ENCODE measurements around the gene RAB25. TPM values are rescaled to one million over a fixed set of nuclear protein-coding genes. Genes with fewer than 3 reads are reported as not detected.
"Not testable (repeated sequence)": the region's sequence is repeated elsewhere in the genome, so short reads cannot be mapped to it uniquely, and the experiment has no call there.

Gene RAB25
- total RNA-seq, 3 donors from 2014 or later: 40.3 to 68.6 TPM; not detected in 1

- intact Hi-C loops (cut with DNase I; ENCODE audit: low total_unique reads): no loop called here
- H3K4me1 ChIP-seq: no peaks in the 10 kb centered on the region
- DNase-seq (ENCODE audit: low spot score in 2 of 2): no peak
- no peaks in the 10 kb centered on the region for H3K27me3 ChIP-seq
- no peak overlapping the region for H3K27ac ChIP-seq
- no peaks in the 10 kb centered on the region for H3K9me3 ChIP-seq
- H3K4me3 ChIP-seq: no peak overlapping the region
- TF ChIP-seq POLR2A (IDR thresholded peaks at IDR 0.05) (no peak), POLR2AphosphoS5 (IDR thresholded peaks at IDR 0.05) (no peak), CTCF (IDR thresholded peaks at IDR 0.05) (no peak)
- no peaks in the 10 kb centered on the region for H3K36me3 ChIP-seq
Observed at GRCh38 chr1:156026588-156026987, 34.4 kb upstream of the RAB25 start.

- Histone ChIP-seq H3K4me1 (no peaks in the 10 kb centered on the region), H3K4me3 (no peak overlapping the region), H3K36me3 (no peaks in the 10 kb centered on the region), H3K9me3 (no peaks in the 10 kb centered on the region), H3K27ac (no peak overlapping the region), H3K27me3 (no peaks in the 10 kb centered on the region)
- TF ChIP-seq CTCF (IDR thresholded peaks at IDR 0.05) (no peak), POLR2A (IDR thresholded peaks at IDR 0.05) (no peak), POLR2AphosphoS5 (IDR thresholded peaks at IDR 0.05) (no peak)
- intact Hi-C loops (cut with DNase I; ENCODE audit: low total_unique reads): no loop called here
- no peak for DNase-seq (ENCODE audit: low spot score in 2 of 2)
Observed at GRCh38 chr1:156033011-156033410, 27.9 kb upstream of the RAB25 start.

GRCh38 chr1:156034991-156035390 is 26.0 kb upstream of the RAB25 start:
- DNase-seq (ENCODE audit: low spot score in 2 of 2); H3K4me3 ChIP-seq; H3K36me3 ChIP-seq; H3K9me3 ChIP-seq; H3K27me3 ChIP-seq; H3K4me1 ChIP-seq; intact Hi-C loops (cut with DNase I; ENCODE audit: low total_unique reads); H3K27ac ChIP-seq: not testable (repeated sequence)

GRCh38 chr1:156042828-156043227 is 18.1 kb upstream of the RAB25 start:
- no peaks in the 10 kb centered on the region for H3K4me1 ChIP-seq
- peaks cover 7% of the 10 kb centered on the region for H3K36me3 ChIP-seq
- intact Hi-C loops (cut with DNase I; ENCODE audit: low total_unique reads): no loop called here
- no peak for DNase-seq (ENCODE audit: low spot score in 2 of 2)
- TF ChIP-seq POLR2AphosphoS5 (IDR thresholded peaks at IDR 0.05) (no peak), CTCF (IDR thresholded peaks at IDR 0.05) (no peak), POLR2A (IDR thresholded peaks at IDR 0.05) (no peak)
- H3K4me3 ChIP-seq: no peak overlapping the region
- H3K27me3 ChIP-seq: no peaks in the 10 kb centered on the region
- no peaks in the 10 kb centered on the region for H3K9me3 ChIP-seq
- no peak overlapping the region for H3K27ac ChIP-seq

GRCh38 chr1:156045076-156045475 is 15.9 kb upstream of the RAB25 start:
- TF ChIP-seq POLR2A (IDR thresholded peaks at IDR 0.05): no peak
- no peak for TF ChIP-seq POLR2AphosphoS5 (IDR thresholded peaks at IDR 0.05)
- TF ChIP-seq CTCF (IDR thresholded peaks at IDR 0.05): no peak
- Histone ChIP-seq H3K36me3 (peaks cover 7% of the 10 kb centered on the region), H3K4me1 (no peaks in the 10 kb centered on the region), H3K9me3 (no peaks in the 10 kb centered on the region), H3K4me3 (no peak overlapping the region), H3K27ac (no peak overlapping the region), H3K27me3 (no peaks in the 10 kb centered on the region)
- DNase-seq (ENCODE audit: low spot score in 2 of 2): no peak
- intact Hi-C loops (cut with DNase I; ENCODE audit: low total_unique reads): no loop called here

GRCh38 chr1:156048663-156049258 is 12.2 kb upstream of the RAB25 start:
- Histone ChIP-seq H3K9me3 (no peaks in the 10 kb centered on the region), H3K27me3 (no peaks in the 10 kb centered on the region), H3K4me1 (no peaks in the 10 kb centered on the region), H3K36me3 (no peaks in the 10 kb centered on the region), H3K27ac (no peak overlapping the region), H3K4me3 (no peak overlapping the region)
- no peak for TF ChIP-seq CTCF (IDR thresholded peaks at IDR 0.05)
- no peak for TF ChIP-seq POLR2AphosphoS5 (IDR thresholded peaks at IDR 0.05)
- no peak for TF ChIP-seq POLR2A (IDR thresholded peaks at IDR 0.05)
- DNase-seq (ENCODE audit: low spot score in 2 of 2): no peak
- intact Hi-C loops (cut with DNase I; ENCODE audit: low total_unique reads): no loop called here
